ENCODE results near the gene RPLP1.

RPLP1 gene

GRCh38 chr15:69498282-69498681 is 45.7 kb downstream of the RPLP1 start:
- TF ChIP-seq CTCF (IDR thresholded peaks at IDR 0.05; ENCODE audit: extremely low read depth, insufficient read depth, missing control alignments), result no peak
- in situ Hi-C loops (cut with MboI; ENCODE audit: low pct_unique_long_range_greater_than_20kb, low sequenced_read_pairs, unreplicated experiment), result loop anchor here (25.0 kb wide), 1 partner anchor 1214 kb away; no protein-coding TSS in a partner anchor
- no peak for DNase-seq (ENCODE audit: low spot score)

GRCh38 chr15:69498987-69499386 is 46.4 kb downstream of the RPLP1 start:
- in situ Hi-C loops (cut with MboI; ENCODE audit: low pct_unique_long_range_greater_than_20kb, low sequenced_read_pairs, unreplicated experiment), result loop anchor here (25.0 kb wide), 1 partner anchor 1213 kb away; no protein-coding TSS in a partner anchor
- TF ChIP-seq CTCF (IDR thresholded peaks at IDR 0.05; ENCODE audit: extremely low read depth, insufficient read depth, missing control alignments), result no peak
- no peak for DNase-seq (ENCODE audit: low spot score)

GRCh38 chr15:69499521-69500211 is 47.0 kb downstream of the RPLP1 start:
- DNase-seq (ENCODE audit: low spot score), result no peak
- in situ Hi-C loops (cut with MboI; ENCODE audit: low pct_unique_long_range_greater_than_20kb, low sequenced_read_pairs, unreplicated experiment), result loop anchor here (25.0 kb wide), 1 partner anchor 1213 kb away; no protein-coding TSS in a partner anchor
- TF ChIP-seq CTCF (IDR thresholded peaks at IDR 0.05; ENCODE audit: extremely low read depth, insufficient read depth, missing control alignments), result no peak

GRCh38 chr15:69500339-69500738 is 47.7 kb downstream of the RPLP1 start:
- in situ Hi-C loops (cut with MboI; ENCODE audit: low pct_unique_long_range_greater_than_20kb, low sequenced_read_pairs, unreplicated experiment), result no loop called here
- TF ChIP-seq CTCF (IDR thresholded peaks at IDR 0.05; ENCODE audit: extremely low read depth, insufficient read depth, missing control alignments), result no peak

GRCh38 chr15:69501456-69501855 is 48.8 kb downstream of the RPLP1 start:
- TF ChIP-seq CTCF (IDR thresholded peaks at IDR 0.05; ENCODE audit: extremely low read depth, insufficient read depth, missing control alignments), result no peak
- DNase-seq (ENCODE audit: low spot score), result no peak
- in situ Hi-C loops (cut with MboI; ENCODE audit: low pct_unique_long_range_greater_than_20kb, low sequenced_read_pairs, unreplicated experiment), result no loop called here

More at GRCh38 chr15:69500339-69500738, 47.7 kb downstream of the RPLP1 start:
- no peak for DNase-seq (ENCODE audit: low spot score)

- DNase-seq (ENCODE audit: low spot score), result no peak
- TF ChIP-seq CTCF (IDR thresholded peaks at IDR 0.05; ENCODE audit: extremely low read depth, insufficient read depth, missing control alignments), result peak; percentile 23
- in situ Hi-C loops (cut with MboI; ENCODE audit: low pct_unique_long_range_greater_than_20kb, low sequenced_read_pairs, unreplicated experiment), result no loop called here
These were observed 49.9 kb downstream of the RPLP1 start for GRCh38 chr15:69502470-69503045.
